ENCODE measurements around the gene CCDC177. TPM values are rescaled to one million over a fixed set of nuclear protein-coding genes. Genes with fewer than 3 reads are reported as not detected.

The CCDC177 gene
- not detected for total RNA-seq
- polyA plus RNA-seq (ENCODE audit: insufficient read length in 6 of 6), result under 1 TPM in 2 of 6 donors, not detected in 4; 0.04 to 0.05 TPM
- long read RNA-seq, donor 1, partial matches to known transcripts, result 272 of 432 reads
- long read RNA-seq, donor 1, other reads (novel, unspliced or antisense), result 160 of 432 reads
- long read RNA-seq, donor 2, result 0 reads
- long read RNA-seq, donor 3, result 0 reads
- long read RNA-seq, donor 4, result 0 reads
- long read RNA-seq, donor 5, result 0 reads
- long read RNA-seq, donor 6, result 0 reads
- long read RNA-seq, donor 7, result 0 reads
- long read RNA-seq, donor 8, result 0 reads
- long read RNA-seq, donor 9, result 0 reads
- long read RNA-seq, donor 10, result 0 reads
- long read RNA-seq, donor 11, full-length matches to known transcripts, result 2 of 8 reads
- long read RNA-seq, donor 11, partial matches to known transcripts, result 6 of 8 reads
- long read RNA-seq, donor 11, other reads (novel, unspliced or antisense), result 0 of 8 reads
- long read RNA-seq, donor 12, result 0 reads

GRCh38 chr14:69574263-69574953 is at the start of gene CCDC177:
Gene CCDC177, minus strand, starts transcription at chr14:69574871. Its CDS starts 1,249 bp downstream, at chr14:69573622.
- Histone ChIP-seq H3K27me3 (peaks cover 63 to 94% of the 10 kb centered on the region in 2 donors), H3K4me1 (peaks cover 19 to 38% of the 10 kb centered on the region in 2 donors), H3K4me3 (no peak within 1 kb of the TSS), H3K27ac (no peak within 1 kb of the TSS), H3K36me3 (no peaks in the 10 kb centered on the region), H3K9me3 (no peaks in the 10 kb centered on the region)
- ATAC-seq (peak; percentile 87), DNase-seq (peak in 2 of 4 donors; percentile 55 to 90)
- TF ChIP-seq, protein P1, sequence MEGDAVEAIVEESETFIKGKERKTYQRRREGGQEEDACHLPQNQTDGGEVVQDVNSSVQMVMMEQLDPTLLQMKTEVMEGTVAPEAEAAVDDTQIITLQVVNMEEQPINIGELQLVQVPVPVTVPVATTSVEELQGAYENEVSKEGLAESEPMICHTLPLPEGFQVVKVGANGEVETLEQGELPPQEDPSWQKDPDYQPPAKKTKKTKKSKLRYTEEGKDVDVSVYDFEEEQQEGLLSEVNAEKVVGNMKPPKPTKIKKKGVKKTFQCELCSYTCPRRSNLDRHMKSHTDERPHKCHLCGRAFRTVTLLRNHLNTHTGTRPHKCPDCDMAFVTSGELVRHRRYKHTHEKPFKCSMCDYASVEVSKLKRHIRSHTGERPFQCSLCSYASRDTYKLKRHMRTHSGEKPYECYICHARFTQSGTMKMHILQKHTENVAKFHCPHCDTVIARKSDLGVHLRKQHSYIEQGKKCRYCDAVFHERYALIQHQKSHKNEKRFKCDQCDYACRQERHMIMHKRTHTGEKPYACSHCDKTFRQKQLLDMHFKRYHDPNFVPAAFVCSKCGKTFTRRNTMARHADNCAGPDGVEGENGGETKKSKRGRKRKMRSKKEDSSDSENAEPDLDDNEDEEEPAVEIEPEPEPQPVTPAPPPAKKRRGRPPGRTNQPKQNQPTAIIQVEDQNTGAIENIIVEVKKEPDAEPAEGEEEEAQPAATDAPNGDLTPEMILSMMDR (IDR thresholded peaks at IDR 0.05), result peak; percentile 74 to 86
- intact Hi-C loops (cut with DNase I), result no loop called here

DNA sequence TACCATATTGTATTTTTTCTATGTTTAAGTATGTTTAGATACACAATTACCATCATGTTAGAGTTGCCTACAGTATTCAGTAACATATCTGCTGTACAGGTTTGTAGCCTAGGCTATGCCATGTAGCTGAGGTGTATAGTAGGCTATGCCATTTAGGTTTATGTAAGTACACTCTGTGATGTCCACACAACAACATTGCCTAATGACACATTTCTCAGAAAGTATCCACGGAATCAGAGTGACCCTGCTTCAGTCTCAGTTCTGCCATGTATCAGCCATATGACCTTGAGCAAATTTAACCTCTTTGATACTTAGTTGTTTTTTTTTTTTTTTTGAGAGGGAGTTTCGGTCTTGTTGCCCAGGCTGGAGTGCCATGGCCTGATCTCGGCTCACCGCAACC is 49.5 kb upstream of the CCDC177 start:
- TF ChIP-seq, protein P1 (IDR thresholded peaks at IDR 0.05), result no peak
- DNase-seq (no peak), ATAC-seq (no peak)
- intact Hi-C loops (cut with DNase I), result no loop called here
- Histone ChIP-seq H3K27ac (peak overlapping the region in 1 of 2 donors; percentile 71), H3K4me1 (peaks cover 44 to 94% of the 10 kb centered on the region in 2 donors), H3K4me3 (no peak overlapping the region), H3K27me3 (no peaks in the 10 kb centered on the region), H3K36me3 (no peaks in the 10 kb centered on the region), H3K9me3 (no peaks in the 10 kb centered on the region)

DNA sequence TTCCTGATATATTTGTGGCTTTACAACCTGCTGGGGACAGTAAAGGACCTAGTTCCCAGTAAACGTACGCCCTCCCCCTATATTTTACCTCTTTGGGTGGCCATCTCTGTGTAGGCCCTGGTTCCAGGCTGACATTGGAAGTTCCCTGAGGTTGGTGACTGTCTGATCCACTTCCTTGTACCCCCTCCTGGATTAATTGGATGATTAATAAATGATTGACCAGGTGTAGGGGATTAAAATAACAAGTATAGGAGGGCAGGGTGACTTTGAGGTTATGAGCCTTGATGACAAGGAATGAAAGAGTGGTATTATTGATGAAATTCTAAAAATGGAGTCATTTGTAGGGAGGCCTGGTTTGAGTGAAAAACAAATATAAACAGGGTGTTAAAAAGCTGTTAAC is 46.3 kb upstream of the CCDC177 start:
- no peaks in the 10 kb centered on the region for H3K36me3 ChIP-seq
- TF ChIP-seq, protein P1 (IDR thresholded peaks at IDR 0.05), result no peak
- H3K9me3 ChIP-seq, result no peaks in the 10 kb centered on the region
- no peak overlapping the region for H3K4me3 ChIP-seq
- DNase-seq (no peak), ATAC-seq (no peak)
- H3K27me3 ChIP-seq, result no peaks in the 10 kb centered on the region
- H3K4me1 ChIP-seq, result peaks cover 69 to 96% of the 10 kb centered on the region in 2 donors
- intact Hi-C loops (cut with DNase I), result no loop called here
- peak overlapping the region in 1 of 2 donors; percentile 21 for H3K27ac ChIP-seq

GRCh38 chr14:69620211-69620611 is 45.5 kb upstream of the CCDC177 start:
- intact Hi-C loops (cut with DNase I), result no loop called here
- Histone ChIP-seq H3K36me3 (no peaks in the 10 kb centered on the region), H3K27ac (peak overlapping the region in 1 of 2 donors; percentile 21), H3K4me3 (no peak overlapping the region), H3K27me3 (no peaks in the 10 kb centered on the region), H3K4me1 (peaks cover 71 to 96% of the 10 kb centered on the region in 2 donors), H3K9me3 (no peaks in the 10 kb centered on the region)
- DNase-seq (no peak), ATAC-seq (no peak)
- TF ChIP-seq, protein P1 (IDR thresholded peaks at IDR 0.05), result no peak

- H3K27ac ChIP-seq, result peak overlapping the region in 1 of 2 donors; percentile 98
- DNase-seq (no peak), ATAC-seq (no peak)
- no peak overlapping the region for H3K4me3 ChIP-seq
- intact Hi-C loops (cut with DNase I), result no loop called here
- no peaks in the 10 kb centered on the region for H3K27me3 ChIP-seq
- TF ChIP-seq, protein P1 (IDR thresholded peaks at IDR 0.05), result no peak
- H3K36me3 ChIP-seq, result no peaks in the 10 kb centered on the region
- H3K9me3 ChIP-seq, result no peaks in the 10 kb centered on the region
- peaks cover 72 to 96% of the 10 kb centered on the region in 2 donors for H3K4me1 ChIP-seq
These were observed 44.3 kb upstream of the CCDC177 start for GRCh38 chr14:69619012-69619411.

All from left lung (tissue), 14 donors.